Uterus (tissue), 2 donors: ENCODE measurements around the gene UFC1.

Experiments
- POLR2A ChIP-seq, 2 donors: fragments of 450-650 bp; IDR thresholded peaks; one replicate each; pipeline ENCODE4 v1.6.1; 2016; ENCODE audit warnings: antibody characterized with exemption in 2 of 2, mild to moderate bottlenecking in 1 of 2, moderate library complexity in 1 of 2
- TF ChIP-seq, protein P1 (sequence below), 4 experiments: fragments of 200-600 bp in 2 of 4; fragments of 450-650 bp in 2 of 4; sonication (generic) in 2 of 4; IDR thresholded peaks; one replicate each; pipeline ENCODE4 v1.5.1; 2016 to 2019; ENCODE audit warnings: antibody characterized with exemption in 4 of 4, mild to moderate bottlenecking in 2 of 4, moderate library complexity in 1 of 4

DNA sequence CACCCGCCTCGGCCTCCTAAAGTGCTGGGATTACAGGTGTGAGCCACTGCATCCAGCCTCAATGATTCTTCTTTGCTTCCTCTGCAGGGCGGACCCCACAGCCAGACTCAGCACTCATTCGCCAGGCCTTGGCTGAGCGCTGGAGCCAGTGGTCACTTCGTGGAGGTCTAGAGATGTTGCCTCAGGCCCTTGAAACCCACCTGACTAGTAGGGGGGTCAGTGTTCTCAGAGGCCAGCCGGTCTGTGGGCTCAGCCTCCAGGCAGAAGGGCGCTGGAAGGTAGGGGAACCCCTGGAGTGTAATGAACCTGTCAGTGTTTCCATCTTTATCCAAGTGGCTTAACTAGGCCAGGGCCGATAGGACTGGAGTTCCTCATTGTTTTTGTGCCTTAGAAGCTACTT, 15.1 kb downstream of the UFC1 start:
- TF ChIP-seq, protein P1, sequence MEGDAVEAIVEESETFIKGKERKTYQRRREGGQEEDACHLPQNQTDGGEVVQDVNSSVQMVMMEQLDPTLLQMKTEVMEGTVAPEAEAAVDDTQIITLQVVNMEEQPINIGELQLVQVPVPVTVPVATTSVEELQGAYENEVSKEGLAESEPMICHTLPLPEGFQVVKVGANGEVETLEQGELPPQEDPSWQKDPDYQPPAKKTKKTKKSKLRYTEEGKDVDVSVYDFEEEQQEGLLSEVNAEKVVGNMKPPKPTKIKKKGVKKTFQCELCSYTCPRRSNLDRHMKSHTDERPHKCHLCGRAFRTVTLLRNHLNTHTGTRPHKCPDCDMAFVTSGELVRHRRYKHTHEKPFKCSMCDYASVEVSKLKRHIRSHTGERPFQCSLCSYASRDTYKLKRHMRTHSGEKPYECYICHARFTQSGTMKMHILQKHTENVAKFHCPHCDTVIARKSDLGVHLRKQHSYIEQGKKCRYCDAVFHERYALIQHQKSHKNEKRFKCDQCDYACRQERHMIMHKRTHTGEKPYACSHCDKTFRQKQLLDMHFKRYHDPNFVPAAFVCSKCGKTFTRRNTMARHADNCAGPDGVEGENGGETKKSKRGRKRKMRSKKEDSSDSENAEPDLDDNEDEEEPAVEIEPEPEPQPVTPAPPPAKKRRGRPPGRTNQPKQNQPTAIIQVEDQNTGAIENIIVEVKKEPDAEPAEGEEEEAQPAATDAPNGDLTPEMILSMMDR (IDR thresholded peaks at IDR 0.05) = no peak
- no peak for TF ChIP-seq POLR2A (IDR thresholded peaks at IDR 0.05)
